IMR-90 (cell line): ENCODE measurements around the gene ETS1.

ENCODE experiments used
- MXI1 ChIP-seq: IDR thresholded peaks from 2 replicates; pipeline ENCODE4 v1.6.1; 2012; ENCODE audit warnings: low read depth, mild to moderate bottlenecking, low read length, moderate library complexity, borderline replicate concordance
- POLR2A ChIP-seq: IDR thresholded peaks from 2 replicates; pipeline ENCODE4 v1.6.1; 2012; ENCODE audit warnings: mild to moderate bottlenecking, low read depth, low read length
- RFX5 ChIP-seq: IDR thresholded peaks from 2 replicates; pipeline ENCODE4 v1.8.0; 2012; ENCODE audit warnings: low read depth, mild to moderate bottlenecking, low read length, moderate library complexity
- TF ChIP-seq, protein P1 (sequence below): conservative IDR thresholded peaks from 2 replicates; pipeline ENCODE4 v1.5.1; 2012; ENCODE audit warnings: mild to moderate bottlenecking, low read depth, low read length, improper control_type of control experiment

DNA sequence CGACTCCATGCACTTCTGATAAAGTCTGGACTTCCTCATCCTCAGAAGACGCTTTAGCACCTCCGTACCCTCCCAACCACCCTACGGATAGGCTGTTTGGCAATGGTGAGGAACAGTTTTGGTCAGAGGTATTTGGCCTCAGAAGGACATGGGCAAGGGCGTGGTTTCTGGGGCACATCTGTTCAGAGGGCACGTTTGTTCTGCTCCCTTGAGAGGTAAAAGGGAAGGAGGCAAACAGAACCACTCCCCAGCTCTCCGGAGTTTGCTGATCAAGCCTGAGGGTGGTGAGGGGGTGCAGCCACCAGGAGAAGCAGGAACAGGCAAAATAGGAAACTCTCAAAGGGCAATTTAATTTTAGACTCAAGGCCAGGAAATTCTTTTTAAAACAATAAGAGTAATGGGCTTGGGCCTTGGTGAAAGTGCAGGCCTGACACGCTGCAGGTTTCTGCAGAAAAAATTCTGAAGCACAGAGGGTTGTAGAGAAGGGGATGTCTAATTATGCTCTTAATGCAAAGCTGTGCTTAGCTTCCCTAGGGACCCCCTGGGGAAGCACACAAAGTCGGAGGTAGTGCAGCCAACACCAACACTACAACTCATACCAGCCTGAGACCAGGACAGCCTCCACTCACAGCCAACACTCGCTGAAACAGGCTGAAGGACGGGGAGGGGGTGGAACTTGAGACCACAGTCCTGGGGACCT lies 23.3 kb downstream of the ETS1 start:
- TF ChIP-seq POLR2A (no peak), MXI1 (no peak), RFX5 (no peak)
- TF ChIP-seq, protein P1, sequence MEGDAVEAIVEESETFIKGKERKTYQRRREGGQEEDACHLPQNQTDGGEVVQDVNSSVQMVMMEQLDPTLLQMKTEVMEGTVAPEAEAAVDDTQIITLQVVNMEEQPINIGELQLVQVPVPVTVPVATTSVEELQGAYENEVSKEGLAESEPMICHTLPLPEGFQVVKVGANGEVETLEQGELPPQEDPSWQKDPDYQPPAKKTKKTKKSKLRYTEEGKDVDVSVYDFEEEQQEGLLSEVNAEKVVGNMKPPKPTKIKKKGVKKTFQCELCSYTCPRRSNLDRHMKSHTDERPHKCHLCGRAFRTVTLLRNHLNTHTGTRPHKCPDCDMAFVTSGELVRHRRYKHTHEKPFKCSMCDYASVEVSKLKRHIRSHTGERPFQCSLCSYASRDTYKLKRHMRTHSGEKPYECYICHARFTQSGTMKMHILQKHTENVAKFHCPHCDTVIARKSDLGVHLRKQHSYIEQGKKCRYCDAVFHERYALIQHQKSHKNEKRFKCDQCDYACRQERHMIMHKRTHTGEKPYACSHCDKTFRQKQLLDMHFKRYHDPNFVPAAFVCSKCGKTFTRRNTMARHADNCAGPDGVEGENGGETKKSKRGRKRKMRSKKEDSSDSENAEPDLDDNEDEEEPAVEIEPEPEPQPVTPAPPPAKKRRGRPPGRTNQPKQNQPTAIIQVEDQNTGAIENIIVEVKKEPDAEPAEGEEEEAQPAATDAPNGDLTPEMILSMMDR: no peak
